ENCODE data around the gene RASGRP2. TPM values are rescaled to one million over a fixed set of nuclear protein-coding genes. Genes with fewer than 3 reads are reported as not detected.

The RASGRP2 gene
- total and polyA plus RNA-seq, 2 of the 8 experiments (the other 6 are each of a cell fraction or from before 2014, with no cell fraction given): 40.6 to 45.7 TPM

- no peak for TF ChIP-seq SUZ12 (IDR thresholded peaks at IDR 0.05; ENCODE audit: low read length)
- TF ChIP-seq EGR1 (IDR thresholded peaks at IDR 0.05; ENCODE audit: borderline replicate concordance, low read depth, low read length): peak; percentile 59
- peak; percentile 88 for TF ChIP-seq KDM1A (IDR thresholded peaks at IDR 0.05; ENCODE audit: borderline replicate concordance, low read length)
- TF ChIP-seq ATF3 (IDR thresholded peaks at IDR 0.05; ENCODE audit: insufficient read depth, low read depth, low read length): no peak
- TF ChIP-seq KDM5A (IDR thresholded peaks at IDR 0.05; ENCODE audit: low read length): no peak
- peak in 1 of 2 experiments; percentile 73; a peak in 1 of 4 replicates for TF ChIP-seq HDAC2 (IDR thresholded peaks at IDR 0.05; ENCODE audit: borderline replicate concordance in 1 of 2, low read depth in 2 of 2, low read length in 2 of 2)
Measured at GRCh38 chr11:64745521-64746328, 1.8 kb upstream of the RASGRP2 start (continued).
